ENCODE measurements around the gene SRRT.
"Not testable (repeated sequence)": the region's sequence is repeated elsewhere in the genome, so short reads cannot be mapped to it uniquely, and the experiment has no call there.

The SRRT gene

GRCh38 chr7:100854899-100855298 lies 20.0 kb upstream of the SRRT start:
- DNase-seq (ENCODE audit: low read depth in 2 of 3, low spot score in 1 of 3): not testable (repeated sequence)

- DNase-seq (ENCODE audit: low read depth in 2 of 3, low spot score in 1 of 3): no peak
Measured at GRCh38 chr7:100855515-100855914, 19.4 kb upstream of the SRRT start.

GRCh38 chr7:100856871-100857282 lies 18.0 kb upstream of the SRRT start:
- no peak for DNase-seq (ENCODE audit: low read depth in 2 of 3, low spot score in 1 of 3)

GRCh38 chr7:100859856-100860255 lies 15.0 kb upstream of the SRRT start:
- DNase-seq (ENCODE audit: low read depth in 2 of 3, low spot score in 1 of 3): no peak

GRCh38 chr7:100860702-100861615 lies 13.9 kb upstream of the SRRT start:
- DNase-seq (ENCODE audit: low read depth in 2 of 3, low spot score in 1 of 3): no peak

- no peak for DNase-seq (ENCODE audit: low read depth in 2 of 3, low spot score in 1 of 3)
Measured at GRCh38 chr7:100861616-100861985, 13.3 kb upstream of the SRRT start.

- no peak for DNase-seq (ENCODE audit: low read depth in 2 of 3, low spot score in 1 of 3)
Measured at GRCh38 chr7:100863406-100863950, 11.4 kb upstream of the SRRT start.

GRCh38 chr7:100864263-100864845 lies 10.5 kb upstream of the SRRT start:
- no peak for DNase-seq (ENCODE audit: low read depth in 2 of 3, low spot score in 1 of 3)

- no peak for DNase-seq (ENCODE audit: low read depth in 2 of 3, low spot score in 1 of 3)
Measured at GRCh38 chr7:100865372-100865911, 9.5 kb upstream of the SRRT start.

GRCh38 chr7:100865938-100866728 lies 8.8 kb upstream of the SRRT start:
- no peak for DNase-seq (ENCODE audit: low read depth in 2 of 3, low spot score in 1 of 3)

- DNase-seq (ENCODE audit: low read depth in 2 of 3, low spot score in 1 of 3): no peak
Measured at GRCh38 chr7:100866729-100867039, 8.2 kb upstream of the SRRT start.

- peak; percentile 51 to 66 (median 60) for DNase-seq (ENCODE audit: low read depth in 2 of 3, low spot score in 1 of 3)
Measured at GRCh38 chr7:100867040-100867775, 7.7 kb upstream of the SRRT start, which contains the start of gene TRIP6. TRIP6 (plus strand) TSS chr7:100867387; CDS start chr7:100867498, 111 bp downstream.

- no peak for DNase-seq (ENCODE audit: low read depth in 2 of 3, low spot score in 1 of 3)
Measured at GRCh38 chr7:100867776-100868485, 7.0 kb upstream of the SRRT start.

GRCh38 chr7:100873599-100874299 lies 1.2 kb upstream of the SRRT start:
- DNase-seq (ENCODE audit: low read depth in 2 of 3, low spot score in 1 of 3): no peak

GRCh38 chr7:100874300-100874576 lies 665 bp upstream of the SRRT start:
- DNase-seq (ENCODE audit: low read depth in 2 of 3, low spot score in 1 of 3): no peak

- peak in 1 of 3 donors; percentile 45 for DNase-seq (ENCODE audit: low read depth in 2 of 3, low spot score in 1 of 3)
Measured at GRCh38 chr7:100875356-100875751, 451 bp downstream of the SRRT start.

- DNase-seq (ENCODE audit: low read depth in 2 of 3, low spot score in 1 of 3): no peak
Measured at GRCh38 chr7:100878013-100878412, 3.1 kb downstream of the SRRT start.

GRCh38 chr7:100878685-100879084 lies 3.8 kb downstream of the SRRT start:
- no peak for DNase-seq (ENCODE audit: low read depth in 2 of 3, low spot score in 1 of 3)

GRCh38 chr7:100879685-100880261 lies 4.9 kb downstream of the SRRT start:
- no peak for DNase-seq (ENCODE audit: low read depth in 2 of 3, low spot score in 1 of 3)

Measured in stimulated activated CD4-positive, alpha-beta T cell treated with anti-CD3 and anti-CD28 coated beads, Interleukin-12 subunit alpha, Interleukin-12 subunit beta, amount 100 ng/mL, for 48 hours (primary cell).